ENCODE measurements around the gene CELF4.

GRCh38 chr18:37570336-37570930 is 4.8 kb upstream of the CELF4 start:
- TF ChIP-seq CTCF (IDR thresholded peaks at IDR 0.05) = no peak
- no peak for TF ChIP-seq POLR2A (IDR thresholded peaks at IDR 0.05)
- TF ChIP-seq POLR2AphosphoS5 (IDR thresholded peaks at IDR 0.05) = no peak
- TF ChIP-seq EP300 (IDR thresholded peaks at IDR 0.05) = no peak

Data from upper lobe of left lung (tissue), 4 donors.